HL-60/S4 treated with phorbol 12-myristate 13-acetate at 8.2 ng/mL for 4 days and 3 days (cell line): Measurements from ENCODE around the gene CTBP2.

Experiments
- in situ Hi-C: fragments of 300-500 bp; cut with MboI; formaldehyde crosslinking; loops from 2 replicates; pipeline ENCODE4 v1.15.0; 2022; ENCODE audit warnings: low sequenced_read_pairs

Gene CTBP2

GRCh38 chr10:125112697-125113494 lies 47.5 kb downstream of the CTBP2 start:
- in situ Hi-C loops, result no loop called here

DNA sequence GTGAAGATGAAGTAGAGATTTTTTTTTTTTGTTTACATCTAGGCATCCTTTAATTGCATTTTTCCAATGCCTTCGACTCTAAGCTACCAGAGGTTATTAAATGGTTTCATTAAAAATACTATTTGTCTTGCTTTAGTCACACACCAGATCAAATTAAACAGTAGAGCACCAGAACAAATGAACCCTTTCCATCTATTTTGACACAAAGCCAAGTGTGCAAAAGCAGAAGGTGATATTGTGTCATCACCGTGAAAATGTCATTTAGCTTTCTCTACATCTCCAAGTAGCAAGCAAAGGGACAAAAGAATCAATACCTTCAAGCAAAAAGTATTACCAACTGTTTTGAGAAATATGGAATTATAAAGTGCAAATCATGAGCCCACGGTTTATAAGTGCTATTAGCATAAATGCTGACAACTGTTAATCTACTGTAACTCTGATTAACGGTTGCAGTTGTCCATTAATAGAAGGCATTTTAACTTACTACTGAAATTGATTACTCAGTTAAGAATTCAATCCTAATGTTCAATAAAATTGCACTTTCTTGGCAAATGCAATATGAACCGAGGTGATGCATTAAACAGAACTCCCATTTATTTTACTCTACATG lies 49.1 kb downstream of the CTBP2 start:
- in situ Hi-C loops, result no loop called here

DNA sequence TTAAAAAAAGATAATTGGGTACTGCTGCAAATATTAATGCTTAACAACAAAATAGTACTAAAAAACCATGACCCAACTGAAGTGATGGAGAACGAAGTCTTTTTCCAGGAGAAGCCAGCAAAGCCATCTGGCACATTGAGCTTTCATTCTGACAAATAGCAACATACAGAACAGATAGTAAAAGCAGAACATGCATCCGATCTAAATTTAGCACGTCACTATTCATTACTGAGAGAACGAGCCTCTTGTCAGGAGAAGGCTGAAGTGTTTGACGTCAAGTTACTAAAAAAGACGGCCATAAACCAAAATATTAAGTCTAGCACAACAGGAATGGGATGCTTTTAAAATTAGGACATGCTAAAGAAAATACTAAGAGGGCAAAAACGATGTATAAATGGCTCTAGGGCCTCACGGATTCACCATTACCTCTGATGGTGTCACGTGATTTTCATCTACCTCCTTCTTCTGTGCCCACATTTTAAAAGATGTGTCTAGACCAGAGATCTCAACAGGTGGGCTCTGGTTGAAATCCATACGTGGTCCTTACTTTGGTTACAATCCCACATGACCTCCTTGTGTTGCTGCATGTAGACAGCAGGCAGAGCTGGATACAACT lies 52.3 kb downstream of the CTBP2 start:
- in situ Hi-C loops, result no loop called here

GRCh38 chr10:125107166-125107949 lies 53.0 kb downstream of the CTBP2 start:
- in situ Hi-C loops, result no loop called here

DNA sequence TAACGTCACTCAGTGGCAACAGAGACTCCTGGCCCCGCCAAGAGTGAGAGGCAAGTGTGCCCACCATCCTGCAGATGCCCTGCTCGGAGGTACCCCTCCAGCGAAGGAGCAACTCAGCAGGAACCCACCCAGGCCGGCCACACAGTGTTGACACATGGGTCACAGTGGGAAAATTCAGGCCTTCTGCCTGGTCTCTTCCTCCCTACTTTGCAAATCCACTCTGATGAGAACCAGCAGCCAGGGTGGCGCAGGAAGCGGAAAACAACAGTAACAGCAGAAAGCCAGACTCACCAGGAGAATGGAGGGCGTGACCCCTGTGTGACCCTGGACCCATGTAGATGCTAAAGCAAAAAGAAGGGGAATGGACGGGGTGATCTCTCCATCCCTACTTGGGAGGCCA lies 53.8 kb downstream of the CTBP2 start:
- in situ Hi-C loops, result no loop called here

GRCh38 chr10:125105706-125106255 lies 54.6 kb downstream of the CTBP2 start:
- in situ Hi-C loops, result no loop called here

- in situ Hi-C loops, result no loop called here
These were observed 55.2 kb downstream of the CTBP2 start for GRCh38 chr10:125105155-125105554.

DNA sequence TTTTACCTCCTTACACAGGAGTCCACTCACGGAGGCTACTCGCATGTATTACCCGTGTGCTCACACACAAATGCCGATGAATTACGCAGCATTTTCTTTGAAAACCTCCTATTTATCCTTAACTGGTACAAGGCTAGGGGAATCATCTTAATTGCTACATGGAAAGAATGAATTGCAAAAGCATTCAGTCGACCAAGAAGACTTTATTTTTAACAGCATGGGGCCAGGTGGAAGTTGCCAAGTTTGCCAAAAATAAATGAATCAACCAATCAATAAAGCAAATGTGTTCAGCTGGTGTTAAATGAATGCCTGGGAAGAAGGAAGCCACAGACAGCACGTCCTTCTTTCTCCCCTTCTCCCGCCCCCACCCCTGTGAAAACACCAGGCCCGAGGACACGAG lies 55.8 kb downstream of the CTBP2 start:
- in situ Hi-C loops, result no loop called here

DNA sequence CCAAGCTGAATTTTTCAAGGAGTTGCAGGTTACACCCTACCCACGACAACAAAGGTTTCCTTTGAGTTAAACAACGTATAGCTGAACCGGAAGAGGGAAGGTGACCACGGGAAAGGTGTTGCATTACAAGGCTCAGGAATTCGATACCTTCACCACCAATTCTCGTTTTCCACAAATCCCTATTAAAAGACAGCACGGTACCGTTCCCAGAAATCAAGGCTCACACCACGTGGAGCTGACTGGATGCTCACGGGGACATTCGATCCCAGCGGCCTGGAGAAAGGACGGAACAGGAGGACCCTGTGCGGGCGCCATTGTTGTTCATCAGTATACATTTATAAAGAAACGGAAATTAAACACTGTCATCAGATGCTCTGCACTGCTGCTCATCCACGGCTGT lies 56.4 kb downstream of the CTBP2 start:
- in situ Hi-C loops, result no loop called here

GRCh38 chr10:125103466-125103865 lies 56.9 kb downstream of the CTBP2 start:
- in situ Hi-C loops, result no loop called here

GRCh38 chr10:125102821-125103220 lies 57.5 kb downstream of the CTBP2 start:
- in situ Hi-C loops, result no loop called here

DNA sequence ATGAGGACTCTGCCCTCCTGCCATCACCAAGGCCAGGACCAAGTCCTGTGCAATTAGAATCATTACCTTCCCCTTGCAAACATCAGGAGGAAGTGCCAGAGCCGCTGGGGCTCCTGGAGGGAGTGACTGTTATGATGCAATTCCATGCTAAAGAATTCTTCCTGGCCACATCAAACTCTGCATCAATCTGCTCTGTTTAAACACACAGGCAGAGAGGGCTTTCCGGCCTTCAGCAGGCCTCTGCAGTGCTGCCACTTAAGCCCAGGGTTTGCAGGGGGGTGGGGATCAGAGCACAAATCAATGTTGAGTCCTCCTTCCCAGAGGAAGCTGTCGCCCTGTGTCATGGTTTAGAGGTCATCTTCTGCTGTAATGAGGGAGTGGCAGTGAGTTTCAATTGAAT lies 58.1 kb downstream of the CTBP2 start:
- in situ Hi-C loops, result no loop called here

GRCh38 chr10:125101581-125101980 lies 58.8 kb downstream of the CTBP2 start:
- in situ Hi-C loops, result no loop called here

DNA sequence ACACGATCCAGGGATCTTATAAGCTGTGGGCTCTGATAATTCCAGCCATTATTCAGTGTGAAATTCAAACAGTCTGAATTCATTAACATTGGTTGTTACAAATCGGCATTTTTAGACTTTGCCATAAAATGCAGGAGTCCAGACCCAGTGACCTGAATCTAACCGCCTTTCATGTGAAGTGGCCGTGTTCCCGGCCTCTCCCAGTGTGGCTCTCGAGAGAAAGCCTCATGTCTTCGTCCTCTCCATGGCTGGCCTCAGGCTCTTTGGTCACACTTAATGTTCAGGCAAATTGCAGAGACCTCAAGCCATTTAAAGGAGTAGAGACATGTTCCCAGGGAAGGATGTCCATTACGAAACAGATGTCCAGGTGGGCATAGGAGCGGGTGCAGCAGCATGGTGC lies 59.3 kb downstream of the CTBP2 start:
- in situ Hi-C loops, result no loop called here

- in situ Hi-C loops, result no loop called here
These were observed 62.8 kb downstream of the CTBP2 start for GRCh38 chr10:125097409-125098070.

DNA sequence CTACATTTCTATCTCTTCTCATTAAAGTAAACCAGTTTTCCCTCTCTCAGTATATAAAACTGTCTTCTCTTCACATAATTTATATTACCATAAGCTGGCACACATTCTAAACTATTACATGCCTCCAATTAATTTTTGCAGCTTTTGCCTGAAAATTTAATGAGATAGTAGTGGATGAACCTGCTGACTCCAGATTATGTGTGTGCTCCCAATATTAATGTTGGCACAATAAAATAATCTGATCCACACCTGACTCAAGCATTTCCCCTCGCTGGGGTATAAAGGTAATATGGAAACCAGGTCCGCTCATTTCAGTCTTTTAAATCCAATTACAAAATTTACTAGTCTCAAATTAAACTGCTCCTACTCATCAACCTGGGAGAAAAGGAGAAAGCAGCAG lies 63.4 kb downstream of the CTBP2 start:
- in situ Hi-C loops, result no loop called here

- in situ Hi-C loops, result no loop called here
These were observed 64.0 kb downstream of the CTBP2 start for GRCh38 chr10:125096371-125096770.

DNA sequence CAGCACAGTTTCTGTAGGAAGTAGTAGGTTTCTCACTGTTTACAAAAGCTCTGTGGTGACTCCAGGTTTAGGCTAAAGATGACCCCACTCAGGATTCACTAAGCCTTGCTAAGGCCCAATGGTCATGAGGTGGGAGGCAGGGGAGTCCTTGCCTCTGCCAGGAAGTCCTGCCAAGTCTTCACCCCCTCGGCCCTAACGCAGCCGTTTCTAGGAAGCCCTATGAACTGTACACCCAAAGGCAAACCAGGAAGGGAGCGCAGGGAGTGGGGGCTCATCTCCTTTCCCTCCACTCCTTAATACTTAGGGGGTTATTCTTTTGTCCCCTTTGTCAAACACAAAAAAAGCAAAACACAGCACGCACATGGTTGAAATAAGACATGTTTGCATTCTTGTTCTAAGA lies 64.6 kb downstream of the CTBP2 start:
- in situ Hi-C loops, result no loop called here

- in situ Hi-C loops, result no loop called here
These were observed 65.1 kb downstream of the CTBP2 start for GRCh38 chr10:125095228-125095627.

DNA sequence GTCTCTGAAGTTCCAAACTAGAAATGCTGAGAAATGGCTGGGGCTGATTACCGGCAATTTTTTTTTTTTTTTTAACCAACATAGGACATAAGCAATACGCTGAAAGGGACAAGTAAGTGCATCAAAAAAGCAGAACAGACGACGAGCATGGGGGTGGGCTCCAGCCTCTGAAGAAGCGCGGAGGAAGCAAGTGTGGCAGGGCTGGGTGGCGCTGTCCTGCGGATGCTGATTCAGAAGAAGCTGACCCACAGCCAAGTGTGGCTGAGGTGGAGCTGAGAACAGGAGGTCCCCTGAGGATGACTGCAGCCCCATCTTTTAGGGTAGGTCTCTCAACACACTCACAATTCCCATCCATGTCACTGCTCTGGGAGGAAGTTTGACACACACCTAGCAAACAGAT lies 65.6 kb downstream of the CTBP2 start:
- in situ Hi-C loops, result no loop called here
